Stimulated activated CD8-positive, alpha-beta memory T cell treated with anti-CD3 and anti-CD28 coated beads, Interleukin-7, amount 100 ng/mL, for 48 hours (primary cell): ENCODE measurements around the gene RIMBP2.

Experiments
- DNase-seq, 2 donors: peaks; one replicate each; pipeline ENCODE4 v3.0.0-alpha.2; 2020; ENCODE audit warnings: low read depth in 1 of 2; ENCODE audit errors: extremely low read depth in 1 of 2

The RIMBP2 gene

DNA sequence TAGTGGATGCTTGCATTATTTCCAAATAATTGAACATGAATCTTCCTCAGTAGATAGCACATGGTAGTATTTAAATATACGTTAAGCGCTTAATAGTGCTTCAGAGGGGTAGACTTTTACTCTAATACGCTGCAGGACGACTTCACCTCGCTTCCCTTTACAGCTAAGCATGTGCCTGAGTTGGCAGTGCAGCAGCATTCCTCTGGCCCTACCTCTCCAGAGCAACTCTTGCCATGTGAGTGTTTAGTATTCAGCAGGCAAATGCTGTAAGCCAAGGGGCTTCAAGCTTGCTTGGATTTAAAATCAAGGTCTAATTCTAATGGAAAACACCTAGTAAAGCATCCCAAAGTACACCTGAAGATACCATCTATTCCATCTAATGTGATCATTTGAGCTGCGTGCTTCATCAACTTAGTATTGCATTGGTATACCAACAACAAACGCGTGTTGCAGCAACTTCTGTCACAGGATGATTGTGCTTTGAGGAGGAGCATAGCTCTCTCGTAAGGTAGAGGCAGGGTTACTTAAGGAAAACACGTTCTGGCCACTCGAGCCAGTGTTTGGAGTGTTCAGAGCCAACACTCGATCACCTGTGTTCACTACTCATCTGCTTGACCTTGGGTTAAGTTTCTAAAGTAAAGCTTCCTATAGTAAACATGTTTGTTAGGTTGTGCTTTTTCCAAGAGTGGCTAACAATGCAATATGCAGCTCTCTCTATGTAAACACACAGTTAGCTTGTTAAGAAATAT, 317.8 kb downstream of the RIMBP2 start:
- DNase-seq: no peak

DNA sequence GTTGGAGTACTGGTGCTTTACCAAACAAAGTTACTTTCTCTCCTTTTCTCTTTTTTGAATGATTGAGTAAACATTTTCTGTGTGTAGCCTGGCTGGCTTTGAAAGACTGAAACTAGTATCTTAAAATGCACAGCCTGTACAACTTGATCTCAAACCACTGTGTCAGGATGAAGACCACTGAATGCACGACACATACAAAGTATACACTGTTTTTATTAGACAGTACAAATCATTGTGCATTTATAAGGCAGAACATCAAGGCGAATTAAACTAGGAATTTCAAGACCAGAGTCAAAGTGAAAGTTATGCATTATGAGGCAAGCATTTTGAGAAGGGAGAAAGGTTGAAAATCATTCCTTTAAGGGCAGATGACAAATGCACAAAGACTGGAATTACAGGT, 319.4 kb downstream of the RIMBP2 start:
- no peak for DNase-seq

DNA sequence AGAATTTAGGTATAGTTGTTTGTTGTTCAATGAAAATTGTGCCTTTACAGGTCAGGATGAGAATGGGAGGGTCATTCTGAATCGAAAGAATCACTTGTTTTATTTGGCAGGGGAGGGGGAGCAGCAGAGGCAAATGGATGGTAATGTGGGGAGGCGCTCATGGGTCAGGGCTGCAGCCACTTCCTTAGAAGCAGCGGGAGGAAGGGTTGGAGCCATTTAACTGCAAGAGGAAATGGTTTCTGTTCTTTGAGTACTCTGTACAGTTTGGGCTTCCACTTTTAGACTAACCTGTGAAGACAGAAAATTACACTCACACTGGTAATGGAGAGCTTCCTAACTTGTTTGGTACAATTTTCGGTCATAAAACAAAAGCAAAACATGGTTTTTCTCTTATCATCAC, 321.2 kb downstream of the RIMBP2 start:
- no peak for DNase-seq

DNA sequence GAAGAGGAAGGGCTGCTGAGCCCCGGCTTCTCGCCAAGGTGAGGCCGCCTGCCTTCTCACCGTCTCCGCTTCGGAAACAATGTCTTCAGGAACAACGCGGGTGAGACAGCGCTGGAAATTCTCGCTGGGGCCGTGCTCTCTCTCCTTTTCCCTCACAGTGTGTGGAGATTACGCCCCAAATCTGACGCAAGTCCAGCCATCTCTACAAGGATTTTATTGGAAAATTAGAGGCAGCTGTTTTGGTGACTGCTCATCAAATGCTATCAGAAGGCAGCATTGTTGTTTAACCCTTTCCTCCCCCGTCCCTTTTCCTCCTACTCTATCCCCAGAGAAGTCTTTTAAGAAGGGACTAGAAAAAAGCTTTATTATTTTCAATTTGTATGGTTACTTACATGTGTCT, 324.9 kb downstream of the RIMBP2 start:
- DNase-seq: no peak

DNA sequence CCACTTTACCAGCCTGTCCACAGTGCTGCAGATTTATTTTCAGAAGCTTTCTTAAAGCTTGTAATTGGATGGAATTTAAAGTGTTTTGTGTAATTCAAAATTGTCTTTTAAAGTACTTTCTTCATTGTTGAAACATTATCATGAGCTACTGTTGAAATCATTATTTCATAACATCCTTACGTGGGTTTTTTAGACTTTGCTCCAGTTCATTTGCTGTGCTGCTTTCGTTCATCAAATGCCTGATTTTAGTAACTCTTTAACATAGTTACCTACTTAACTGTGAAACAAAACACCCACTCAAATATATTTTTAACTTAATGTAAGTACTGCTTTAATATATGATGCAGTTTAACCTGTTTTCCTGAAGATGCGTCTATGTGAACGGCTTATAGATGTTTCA, 330.9 kb downstream of the RIMBP2 start:
- no peak for DNase-seq

DNA sequence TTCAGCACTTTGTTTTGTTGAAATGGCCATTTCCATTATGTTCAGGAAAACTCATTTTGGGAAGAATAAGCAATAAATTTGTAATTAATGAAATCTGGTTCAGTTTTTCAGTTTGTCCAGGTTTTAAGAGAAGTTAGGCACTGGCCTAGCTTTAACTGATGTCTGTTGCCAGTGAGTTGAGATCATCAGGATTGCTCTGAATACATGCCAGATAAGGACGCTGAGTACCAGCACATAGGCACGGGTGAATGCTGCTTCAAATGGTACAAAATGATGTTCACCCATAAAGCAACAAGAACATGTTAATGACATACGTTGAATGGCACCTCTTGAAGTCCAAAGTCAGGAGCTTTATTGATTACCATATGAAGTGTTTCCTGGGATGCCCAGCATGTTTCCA, 331.9 kb downstream of the RIMBP2 start:
- DNase-seq: no peak

DNA sequence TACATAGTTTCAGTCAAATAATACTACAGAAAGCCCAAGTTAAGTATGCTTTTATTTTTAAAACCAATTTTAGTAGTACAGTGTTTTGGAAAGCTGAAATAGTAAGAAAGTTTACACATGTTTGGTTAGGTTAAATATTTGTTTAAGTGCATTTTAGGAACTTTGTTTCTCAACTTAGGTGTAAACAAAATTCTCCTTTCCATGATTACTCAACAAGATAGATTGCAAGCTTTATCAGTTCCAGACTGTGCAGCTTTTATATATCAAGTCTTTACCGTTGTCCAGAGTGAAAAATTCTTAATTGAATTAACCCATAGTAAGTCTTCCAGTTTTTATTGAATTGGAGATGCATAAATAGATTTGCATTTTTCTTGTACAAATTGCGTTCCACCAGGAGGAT, 333.3 kb downstream of the RIMBP2 start:
- no peak for DNase-seq

DNA sequence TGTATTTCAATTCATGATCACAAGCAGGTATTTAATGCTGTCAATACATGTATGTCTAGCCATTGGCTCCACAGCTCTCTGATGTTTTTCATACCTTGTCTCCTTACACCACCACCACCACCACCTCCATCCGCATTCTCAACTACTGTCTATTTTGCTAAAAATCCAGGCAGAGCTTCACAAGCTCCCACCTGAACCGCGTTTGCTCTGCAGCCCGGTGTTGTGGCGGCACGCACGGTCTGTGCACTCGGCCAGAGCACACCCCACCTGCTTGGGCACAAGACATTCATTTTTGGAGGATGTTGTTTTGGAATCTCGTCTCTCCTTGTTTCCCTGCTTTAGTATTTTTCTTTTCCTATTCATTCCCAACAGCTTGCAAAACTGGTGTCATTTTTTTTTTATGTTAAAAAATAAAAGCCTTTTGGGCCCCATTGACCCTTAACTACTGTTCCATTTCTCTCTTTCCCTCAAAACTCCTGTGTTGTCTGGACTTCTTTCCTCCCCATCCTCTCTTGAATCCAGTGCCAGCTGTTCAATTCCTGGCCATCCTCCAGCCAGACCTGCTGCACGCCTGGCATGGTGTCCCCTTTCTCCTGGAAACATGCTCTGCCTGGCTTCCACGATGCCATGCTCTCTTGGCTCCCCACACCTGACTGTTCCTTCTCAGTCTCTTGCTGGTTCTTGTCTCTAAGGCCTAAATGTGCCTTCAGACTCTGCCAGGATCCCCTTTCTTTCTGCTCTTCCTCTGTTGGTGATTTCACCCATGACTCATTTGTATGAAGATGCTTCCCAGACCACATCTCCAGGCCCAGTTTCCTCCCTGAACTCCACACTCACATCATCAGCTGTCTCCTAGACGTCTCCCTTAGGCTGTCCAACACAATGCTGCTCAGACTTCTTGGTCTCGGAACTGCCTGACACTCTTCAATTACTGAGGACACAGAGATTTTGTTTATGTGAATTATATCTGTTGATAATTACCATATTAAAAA, 340.5 kb downstream of the RIMBP2 start:
- no peak for DNase-seq

DNA sequence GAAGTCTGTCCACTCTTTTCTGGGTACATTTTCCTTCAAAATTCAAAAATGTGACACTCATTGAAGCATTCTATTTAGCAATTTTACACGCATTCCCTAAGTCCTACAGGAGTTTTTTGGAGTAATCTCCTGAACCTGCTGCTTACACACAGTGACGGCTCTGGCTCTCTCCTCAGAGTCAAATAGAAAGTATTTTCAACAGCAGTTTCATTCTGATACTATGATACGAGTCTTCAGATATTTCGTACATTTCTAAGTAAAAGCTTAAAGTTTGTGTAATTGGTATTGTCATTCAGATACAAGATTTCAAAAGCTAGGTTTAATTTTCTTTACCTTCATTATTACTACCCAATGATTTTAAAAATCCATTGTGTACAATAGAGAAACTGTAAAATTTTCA, 342.0 kb downstream of the RIMBP2 start:
- no peak for DNase-seq

DNA sequence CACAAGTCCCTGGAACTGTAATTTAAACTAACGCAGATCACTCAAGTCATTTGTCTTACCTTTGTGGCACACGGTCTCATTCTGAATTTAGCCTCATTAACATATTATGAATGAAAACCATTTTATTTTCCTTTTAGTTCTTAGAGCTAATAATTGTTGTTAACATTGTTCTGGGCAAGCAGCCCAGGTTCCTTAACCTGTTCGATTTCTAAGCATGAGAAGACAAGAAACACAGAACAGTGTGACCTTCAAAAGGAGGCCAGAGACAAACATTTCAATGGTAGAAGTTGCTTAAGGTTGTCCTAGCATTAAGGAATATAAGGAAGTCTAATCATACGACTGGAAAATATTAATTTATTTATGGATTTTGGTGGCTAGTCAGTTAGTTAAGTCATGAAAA, 343.2 kb downstream of the RIMBP2 start:
- no peak for DNase-seq

DNA sequence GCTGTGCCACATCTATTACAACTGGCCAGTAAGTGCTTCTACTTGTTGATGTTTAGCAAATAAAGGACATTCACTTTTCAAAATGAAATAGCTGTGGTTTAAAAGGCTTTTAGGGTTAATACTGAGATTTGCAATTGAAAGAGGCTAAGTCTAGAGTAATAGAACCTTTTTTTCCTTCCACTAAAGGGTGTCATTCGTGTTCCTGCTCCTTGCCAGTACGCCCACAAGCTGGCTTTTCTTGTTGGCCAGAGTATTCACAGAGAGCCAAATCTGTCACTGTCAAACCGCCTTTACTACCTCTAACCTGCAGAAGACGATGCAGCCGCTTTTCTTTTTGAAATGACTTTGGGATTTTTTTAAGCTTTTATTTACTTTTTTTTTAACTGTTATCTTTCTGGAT, 344.8 kb downstream of the RIMBP2 start:
- DNase-seq: no peak

DNA sequence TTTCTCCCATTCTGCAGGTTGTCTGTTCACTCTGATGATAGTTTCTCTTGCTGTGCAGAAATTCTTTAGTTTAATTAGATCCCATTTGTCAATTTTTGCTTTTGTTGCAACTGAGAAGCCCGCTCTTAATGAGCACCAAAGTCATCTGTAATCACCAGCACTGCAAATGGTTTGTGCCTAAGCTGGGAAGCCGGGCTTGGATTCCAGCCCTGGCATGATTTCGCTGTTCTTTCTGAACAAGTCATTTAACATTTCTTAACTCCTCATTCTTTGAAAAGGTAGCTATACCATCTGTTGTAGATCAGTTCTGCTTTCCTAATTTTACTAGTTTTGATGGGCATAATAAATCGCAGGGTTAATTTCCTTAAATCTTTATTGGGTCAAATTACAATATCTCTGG, 346.3 kb downstream of the RIMBP2 start:
- DNase-seq: no peak

DNA sequence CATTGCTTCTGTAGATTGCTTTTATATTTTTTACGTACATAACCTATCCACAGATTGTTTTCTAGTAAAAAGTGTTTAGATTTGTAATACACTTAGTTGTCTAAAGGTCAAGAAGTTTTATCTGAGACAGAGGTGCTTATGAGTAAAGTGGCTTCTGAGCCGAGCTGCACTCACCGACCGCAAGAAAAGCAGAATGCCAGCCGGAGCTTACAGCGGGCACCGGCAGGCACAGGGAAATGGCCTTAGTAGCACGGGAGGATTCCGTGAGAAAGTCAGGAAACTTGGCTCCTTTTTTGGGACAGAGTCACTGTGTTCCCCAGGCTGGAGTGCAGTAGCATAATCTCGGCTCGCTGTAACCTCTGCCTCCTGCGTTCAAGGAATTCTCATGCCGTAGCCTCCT, 348.6 kb downstream of the RIMBP2 start:
- DNase-seq: no peak

DNA sequence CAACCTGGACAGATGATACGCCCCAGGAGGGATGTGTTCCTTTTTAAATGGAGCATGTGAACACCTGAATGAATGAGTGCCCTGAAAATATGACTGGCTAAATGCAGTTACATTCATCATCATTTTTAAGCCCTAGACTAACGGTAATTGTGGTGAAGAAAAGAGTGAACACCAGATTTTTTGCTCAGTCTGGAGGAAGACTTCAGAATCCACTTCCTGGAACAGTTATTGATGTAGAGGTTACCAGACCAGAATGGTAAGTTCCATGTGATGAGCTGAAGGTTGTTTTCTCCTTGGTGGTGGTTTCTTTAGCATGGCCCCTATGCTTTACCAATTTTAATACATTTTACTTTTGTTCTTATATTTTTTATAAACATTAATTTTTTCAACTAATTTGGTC, 349.1 kb downstream of the RIMBP2 start:
- no peak for DNase-seq

DNA sequence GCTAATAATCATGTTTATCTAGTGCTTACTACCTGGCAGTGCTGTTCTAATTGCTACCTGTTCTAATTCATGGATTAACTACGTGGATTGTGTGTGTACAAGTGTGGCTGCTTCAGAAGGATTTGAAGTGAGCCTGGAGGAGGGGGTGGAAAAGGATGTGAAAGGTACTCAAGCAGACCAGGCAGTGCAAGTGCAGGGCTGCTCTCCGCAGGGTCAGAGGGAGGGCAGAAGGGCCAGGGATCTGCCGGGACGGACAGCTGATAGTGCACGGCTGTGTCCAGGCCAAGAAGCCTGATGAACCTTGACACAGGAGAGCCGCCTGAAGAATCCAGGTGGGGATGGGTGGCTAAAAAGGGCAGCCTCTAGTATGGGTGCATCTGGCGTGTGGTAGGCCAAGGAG, 349.9 kb downstream of the RIMBP2 start:
- no peak for DNase-seq

DNA sequence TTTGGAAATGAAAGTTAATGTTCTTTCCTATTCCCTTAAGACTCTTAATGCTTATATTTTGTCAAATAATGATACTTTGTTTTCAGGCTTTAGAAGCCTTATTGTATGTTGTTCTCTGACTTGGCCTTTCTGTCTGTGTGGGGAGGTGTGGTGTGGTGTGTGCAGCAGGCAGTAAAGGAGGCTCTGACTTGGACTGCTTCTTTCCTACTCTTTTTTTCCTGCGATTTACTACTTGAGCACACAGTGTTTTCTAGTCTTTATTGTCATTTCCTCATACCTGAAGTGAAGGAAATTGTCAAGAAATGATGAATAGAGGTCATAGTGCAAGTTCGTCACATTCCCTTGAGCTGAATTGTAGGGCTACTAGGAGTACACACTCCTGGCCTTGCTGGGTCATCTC, 351.5 kb downstream of the RIMBP2 start:
- no peak for DNase-seq

DNA sequence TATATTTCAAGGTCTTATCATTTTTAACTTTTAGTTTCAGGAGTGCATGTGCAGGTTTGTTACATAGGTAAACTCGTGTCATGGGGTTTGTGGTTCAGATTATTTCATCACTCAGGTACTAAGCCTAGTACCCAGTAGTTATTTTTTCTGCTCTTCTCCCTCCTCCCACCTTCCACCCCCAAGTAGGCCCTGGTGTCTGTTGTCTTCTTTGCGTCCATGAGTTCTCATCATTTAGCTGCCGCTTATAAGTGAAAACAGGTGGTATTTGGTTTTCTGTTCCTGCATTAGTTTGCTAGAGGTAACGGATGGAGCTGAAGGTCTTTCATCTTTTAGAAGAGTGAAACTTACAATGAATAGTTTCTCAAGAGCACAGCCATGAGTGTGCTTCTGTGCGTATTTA, 354.0 kb downstream of the RIMBP2 start:
- no peak for DNase-seq

DNA sequence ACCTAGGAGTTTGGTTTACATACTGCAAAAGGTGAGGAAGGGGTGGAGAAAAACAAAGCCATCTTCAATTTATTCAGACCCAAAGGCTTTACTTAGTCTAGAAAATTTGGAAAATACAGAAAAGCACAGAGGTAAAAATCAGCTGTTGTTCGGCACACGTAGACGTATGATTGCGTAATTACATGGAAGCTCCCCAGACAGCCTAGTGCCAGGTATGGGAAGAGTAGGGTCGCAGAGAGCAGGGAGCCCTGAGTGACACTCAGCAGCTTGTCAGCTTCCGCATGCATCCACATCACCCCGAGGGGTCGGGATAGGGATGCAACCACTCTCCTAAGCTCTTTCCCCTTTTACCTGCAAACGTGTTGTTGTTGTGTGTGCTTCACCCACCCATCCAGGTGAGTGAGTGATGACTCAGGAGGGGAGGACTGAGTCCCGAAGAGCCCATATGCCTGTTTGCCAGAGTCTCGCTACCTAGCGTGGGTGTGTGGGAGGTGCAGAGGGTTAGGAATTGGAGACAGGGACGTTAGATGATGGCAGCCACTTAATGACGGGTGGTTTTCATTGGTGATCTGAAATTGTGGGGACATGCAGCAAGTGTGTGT, 358.3 kb downstream of the RIMBP2 start:
- no peak for DNase-seq

DNA sequence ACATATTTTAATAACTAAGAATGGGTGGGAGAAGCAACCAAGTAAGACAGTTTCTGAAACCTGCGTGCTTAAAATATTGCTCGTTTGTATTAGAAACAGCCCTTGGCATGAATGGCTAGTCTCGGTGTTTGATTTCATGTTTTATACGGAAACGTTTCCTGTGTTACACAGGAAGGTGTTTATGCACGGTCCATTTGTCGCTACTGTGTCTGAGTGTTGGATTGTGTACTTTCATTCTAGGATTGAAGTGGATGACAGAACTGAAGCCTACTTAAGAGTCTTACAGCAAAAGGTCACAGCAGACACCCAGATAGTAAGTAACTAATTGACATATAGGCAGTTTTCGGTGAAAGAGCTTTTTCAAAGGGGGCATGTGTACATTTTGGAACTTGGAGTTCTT, 358.9 kb downstream of the RIMBP2 start:
- no peak for DNase-seq

DNA sequence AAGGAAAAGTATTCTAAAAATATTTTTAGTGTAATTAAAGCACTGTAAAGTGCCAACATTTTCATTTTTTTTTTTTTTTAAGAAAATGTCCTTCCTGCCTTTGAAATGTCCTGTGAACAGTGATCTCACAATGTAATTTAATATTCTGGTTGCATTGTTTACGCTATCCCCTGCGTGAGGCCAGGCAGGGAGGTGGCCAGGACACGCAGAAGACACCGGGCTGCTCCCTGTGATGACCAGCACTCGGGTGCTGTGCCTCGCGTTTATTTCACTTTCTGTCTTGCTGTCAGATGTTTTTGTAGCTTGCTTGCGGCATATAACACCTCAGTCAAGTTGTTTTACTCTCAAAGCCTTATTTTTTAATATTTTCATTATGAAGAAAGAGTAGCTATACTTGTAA, 359.9 kb downstream of the RIMBP2 start:
- DNase-seq: no peak

DNA sequence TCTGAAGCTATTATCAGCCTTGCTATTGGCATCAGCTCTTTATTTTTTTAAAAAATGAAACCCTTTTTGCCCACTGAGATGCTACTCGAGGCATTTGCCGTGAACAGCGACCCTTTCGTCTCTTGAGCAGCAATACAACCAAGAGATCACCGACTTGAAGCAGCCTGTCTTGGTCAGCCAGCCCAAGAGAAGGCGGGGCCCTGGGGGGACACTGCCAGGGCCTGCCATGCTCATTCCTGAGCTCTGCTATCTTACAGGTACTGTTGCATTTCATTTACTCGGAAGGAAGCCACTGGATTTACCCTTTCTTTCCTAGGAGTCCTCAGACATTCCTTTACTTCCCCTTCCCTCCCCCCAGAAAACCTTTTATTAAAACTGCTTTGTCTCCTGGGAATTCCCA, 361.7 kb downstream of the RIMBP2 start:
- DNase-seq: no peak

DNA sequence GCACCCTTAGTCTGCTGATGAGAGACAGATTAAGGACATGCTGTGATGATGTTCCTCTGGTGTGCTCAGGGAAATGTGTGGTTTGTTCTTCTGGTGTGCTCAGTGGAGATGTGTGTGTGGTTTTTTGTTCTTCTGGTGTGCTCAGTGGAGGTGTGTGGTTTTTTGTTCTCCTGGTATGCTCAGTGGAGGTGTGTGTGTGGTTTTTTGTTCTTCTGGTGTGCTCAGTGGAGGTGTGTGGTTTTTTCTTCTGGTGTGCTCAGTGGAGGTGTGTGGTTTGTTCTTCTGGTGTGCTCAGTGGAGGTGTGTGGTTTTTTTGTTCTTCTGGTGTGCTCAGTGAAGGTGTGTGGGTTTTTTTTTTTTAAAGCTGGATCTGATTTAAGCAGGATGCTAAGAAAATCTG, 363.0 kb downstream of the RIMBP2 start:
- no peak for DNase-seq
